ENCODE data around the gene TP63. TPM values are rescaled to one million over a fixed set of nuclear protein-coding genes. Genes with fewer than 3 reads are reported as not detected.

Gene TP63
- total RNA-seq, 2 donors from 2014 or later, result 0.31 to 0.35 TPM

- no peak for ATAC-seq
- no peak for DNase-seq
- intact Hi-C loops (cut with DNase I), result no loop called here
These were observed 259.3 kb downstream of the TP63 start for GRCh38 chr3:189890496-189890895.

- no peak for DNase-seq
- ATAC-seq, result no peak
- intact Hi-C loops (cut with DNase I), result no loop called here
These were observed 265.3 kb downstream of the TP63 start for GRCh38 chr3:189896533-189896932.

- DNase-seq (no peak), ATAC-seq (no peak)
- intact Hi-C loops (cut with DNase I), result no loop called here
These were observed 266.2 kb downstream of the TP63 start for GRCh38 chr3:189897406-189897805.

- ATAC-seq (no peak), DNase-seq (no peak)
- intact Hi-C loops (cut with DNase I), result no loop called here
These were observed 267.5 kb downstream of the TP63 start for GRCh38 chr3:189898559-189899153.

- DNase-seq, result no peak
- intact Hi-C loops (cut with DNase I), result no loop called here
- ATAC-seq, result no peak
These were observed 268.0 kb downstream of the TP63 start for GRCh38 chr3:189899186-189899585.

GRCh38 chr3:189900578-189900977 is 269.4 kb downstream of the TP63 start:
- intact Hi-C loops (cut with DNase I), result no loop called here
- ATAC-seq (no peak), DNase-seq (no peak)

- intact Hi-C loops (cut with DNase I), result no loop called here
- no peak for ATAC-seq
- DNase-seq, result no peak
These were observed 270.3 kb downstream of the TP63 start for GRCh38 chr3:189901481-189901880.

GRCh38 chr3:189902230-189903186 is 271.3 kb downstream of the TP63 start:
- intact Hi-C loops (cut with DNase I), result no loop called here
- no peak for DNase-seq
- peak; percentile 22 to 41 for ATAC-seq

- DNase-seq (no peak), ATAC-seq (no peak)
- intact Hi-C loops (cut with DNase I), result no loop called here
These were observed 272.5 kb downstream of the TP63 start for GRCh38 chr3:189903562-189904250.

- ATAC-seq (no peak), DNase-seq (no peak)
- intact Hi-C loops (cut with DNase I), result no loop called here
These were observed 276.6 kb downstream of the TP63 start for GRCh38 chr3:189907803-189908202.

- ATAC-seq (no peak), DNase-seq (no peak)
- intact Hi-C loops (cut with DNase I), result no loop called here
These were observed 277.5 kb downstream of the TP63 start for GRCh38 chr3:189908646-189909045.

GRCh38 chr3:189909139-189909538 is 277.9 kb downstream of the TP63 start:
- no peak for ATAC-seq
- intact Hi-C loops (cut with DNase I), result no loop called here
- no peak for DNase-seq

- DNase-seq (no peak), ATAC-seq (no peak)
- intact Hi-C loops (cut with DNase I), result no loop called here
These were observed 278.4 kb downstream of the TP63 start for GRCh38 chr3:189909573-189909972.

GRCh38 chr3:189911001-189911400 is 279.8 kb downstream of the TP63 start:
- ATAC-seq (no peak), DNase-seq (no peak)
- intact Hi-C loops (cut with DNase I), result no loop called here

- ATAC-seq, result peak in 1 of 2 donors; percentile 79
- no peak for DNase-seq
- intact Hi-C loops (cut with DNase I), result no loop called here
These were observed 283.6 kb downstream of the TP63 start for GRCh38 chr3:189914799-189915198.

- DNase-seq, result no peak
- intact Hi-C loops (cut with DNase I), result no loop called here
- ATAC-seq, result no peak
These were observed 290.6 kb downstream of the TP63 start for GRCh38 chr3:189921770-189922169.

GRCh38 chr3:189927975-189928895 is 297.0 kb downstream of the TP63 start:
- ATAC-seq (no peak), DNase-seq (no peak)
- intact Hi-C loops (cut with DNase I), result no loop called here

- no peak for DNase-seq
These were observed 305.2 kb downstream of the TP63 start for GRCh38 chr3:189936201-189936945.

More at GRCh38 chr3:189936201-189936945, 305.2 kb downstream of the TP63 start:
- intact Hi-C loops (cut with DNase I), result no loop called here
- no peak for ATAC-seq

All from left cardiac atrium (tissue), 4 donors.